Measurements from ENCODE around the gene PPP1R14C.

PPP1R14C gene

GRCh38 chr6:150156460-150156859 is 13.6 kb downstream of the PPP1R14C start:
- Histone ChIP-seq H2AFZ (ENCODE audit: low read depth, low read length) (no peak overlapping the region), H3K14ac (ENCODE audit: low read length in 2 of 2) (no peak overlapping the region), H3K23ac (ENCODE audit: low read length in 2 of 2) (no peak overlapping the region), H2BK5ac (ENCODE audit: low read depth, low read length, poor library complexity, severe bottlenecking) (no peak overlapping the region), H3K36me3 (ENCODE audit: control insufficient read depth in 1 of 2, insufficient read depth in 2 of 2, low read depth in 1 of 2, low read length in 2 of 2) (no peaks in the 10 kb centered on the region), H3K9me3 (ENCODE audit: control insufficient read depth, low read length) (no peaks in the 10 kb centered on the region), H2BK12ac (ENCODE audit: low read length in 2 of 2) (no peak overlapping the region), H3K18ac (ENCODE audit: low read depth in 1 of 2, low read length in 2 of 2) (no peak overlapping the region), H4K91ac (ENCODE audit: low read length) (no peak overlapping the region), H3K4ac (ENCODE audit: low read depth in 1 of 2, low read length in 2 of 2) (no peak overlapping the region), H3K4me2 (ENCODE audit: low read length, poor library complexity, severe bottlenecking) (no peak overlapping the region), H2BK15ac (ENCODE audit: low read depth, poor library complexity, severe bottlenecking) (no peak overlapping the region), H3K4me1 (ENCODE audit: control insufficient read depth, insufficient read depth, low read depth, low read length) (no peaks in the 10 kb centered on the region), H3K27ac (ENCODE audit: low read length, poor library complexity, severe bottlenecking) (no peak overlapping the region), H2AK5ac (ENCODE audit: low read length, severe bottlenecking) (no peak overlapping the region), H3K79me1 (replicated peaks; ENCODE audit: low read length, poor library complexity, severe bottlenecking) (peaks cover 4% of the 10 kb centered on the region), H3K27me3 (ENCODE audit: control insufficient read depth in 1 of 2, insufficient read depth in 1 of 2, low read length in 2 of 2) (peaks cover 0 to 11% of the 10 kb centered on the region in 2 experiments), H3K4me3 (ENCODE audit: insufficient read depth in 1 of 2, low read depth in 1 of 2, low read length in 2 of 2) (no peak overlapping the region), H2BK120ac (ENCODE audit: low read depth, low read length) (no peak overlapping the region), H3K9ac (ENCODE audit: low read length) (no peak overlapping the region), H4K8ac (ENCODE audit: low read length) (no peak overlapping the region)
- no peak for DNase-seq
- WGBS = no CpG with 5 or more reads among the region's 3 CpGs

GRCh38 chr6:150157081-150157480 is 14.2 kb downstream of the PPP1R14C start:
- no peak overlapping the region for H2BK120ac ChIP-seq (ENCODE audit: low read depth, low read length)
- peaks cover 0 to 9% of the 10 kb centered on the region in 2 experiments for H3K27me3 ChIP-seq (ENCODE audit: control insufficient read depth in 1 of 2, insufficient read depth in 1 of 2, low read length in 2 of 2)
- no peak overlapping the region for H3K9ac ChIP-seq (ENCODE audit: low read length)
- no peaks in the 10 kb centered on the region for H3K9me3 ChIP-seq (ENCODE audit: control insufficient read depth, low read length)
- no peak for DNase-seq
- H3K4ac ChIP-seq (ENCODE audit: low read depth in 1 of 2, low read length in 2 of 2) = no peak overlapping the region
- no peaks in the 10 kb centered on the region for H3K36me3 ChIP-seq (ENCODE audit: control insufficient read depth in 1 of 2, insufficient read depth in 2 of 2, low read depth in 1 of 2, low read length in 2 of 2)
- H3K4me3 ChIP-seq (ENCODE audit: insufficient read depth in 1 of 2, low read depth in 1 of 2, low read length in 2 of 2) = no peak overlapping the region
- no CpG with 5 or more reads among the region's 1 CpG for WGBS
- no peak overlapping the region for H2BK5ac ChIP-seq (ENCODE audit: low read depth, low read length, poor library complexity, severe bottlenecking)
- no peaks in the 10 kb centered on the region for H3K4me1 ChIP-seq (ENCODE audit: control insufficient read depth, insufficient read depth, low read depth, low read length)
- H2AFZ ChIP-seq (ENCODE audit: low read depth, low read length) = no peak overlapping the region
- H2AK5ac ChIP-seq (ENCODE audit: low read length, severe bottlenecking) = no peak overlapping the region
- no peak overlapping the region for H2BK12ac ChIP-seq (ENCODE audit: low read length in 2 of 2)
- H4K8ac ChIP-seq (ENCODE audit: low read length) = no peak overlapping the region
- H3K79me1 ChIP-seq (replicated peaks; ENCODE audit: low read length, poor library complexity, severe bottlenecking) = peaks cover 4% of the 10 kb centered on the region
- H3K23ac ChIP-seq (ENCODE audit: low read length in 2 of 2) = no peak overlapping the region
- no peak overlapping the region for H2BK15ac ChIP-seq (ENCODE audit: low read depth, poor library complexity, severe bottlenecking)
- no peak overlapping the region for H4K91ac ChIP-seq (ENCODE audit: low read length)
- no peak overlapping the region for H3K4me2 ChIP-seq (ENCODE audit: low read length, poor library complexity, severe bottlenecking)
- no peak overlapping the region for H3K18ac ChIP-seq (ENCODE audit: low read depth in 1 of 2, low read length in 2 of 2)
- no peak overlapping the region for H3K14ac ChIP-seq (ENCODE audit: low read length in 2 of 2)
- H3K27ac ChIP-seq (ENCODE audit: low read length, poor library complexity, severe bottlenecking) = no peak overlapping the region

- Histone ChIP-seq H2BK12ac (ENCODE audit: low read length in 2 of 2) (no peak overlapping the region), H3K4ac (ENCODE audit: low read depth in 1 of 2, low read length in 2 of 2) (no peak overlapping the region), H3K4me1 (ENCODE audit: control insufficient read depth, insufficient read depth, low read depth, low read length) (no peaks in the 10 kb centered on the region), H3K18ac (ENCODE audit: low read depth in 1 of 2, low read length in 2 of 2) (no peak overlapping the region), H3K4me3 (ENCODE audit: insufficient read depth in 1 of 2, low read depth in 1 of 2, low read length in 2 of 2) (no peak overlapping the region), H4K8ac (ENCODE audit: low read length) (no peak overlapping the region), H4K91ac (ENCODE audit: low read length) (no peak overlapping the region), H3K9ac (ENCODE audit: low read length) (no peak overlapping the region), H2BK15ac (ENCODE audit: low read depth, poor library complexity, severe bottlenecking) (no peak overlapping the region), H3K9me3 (ENCODE audit: control insufficient read depth, low read length) (no peaks in the 10 kb centered on the region), H3K27ac (ENCODE audit: low read length, poor library complexity, severe bottlenecking) (no peak overlapping the region), H2AK5ac (ENCODE audit: low read length, severe bottlenecking) (no peak overlapping the region), H3K14ac (ENCODE audit: low read length in 2 of 2) (no peak overlapping the region), H3K27me3 (ENCODE audit: control insufficient read depth in 1 of 2, insufficient read depth in 1 of 2, low read length in 2 of 2) (peaks cover 0 to 3% of the 10 kb centered on the region in 2 experiments), H3K4me2 (ENCODE audit: low read length, poor library complexity, severe bottlenecking) (no peak overlapping the region), H3K36me3 (ENCODE audit: control insufficient read depth in 1 of 2, insufficient read depth in 2 of 2, low read depth in 1 of 2, low read length in 2 of 2) (no peaks in the 10 kb centered on the region), H2BK5ac (ENCODE audit: low read depth, low read length, poor library complexity, severe bottlenecking) (no peak overlapping the region), H3K79me1 (replicated peaks; ENCODE audit: low read length, poor library complexity, severe bottlenecking) (peaks cover 5% of the 10 kb centered on the region), H2BK120ac (ENCODE audit: low read depth, low read length) (no peak overlapping the region), H2AFZ (ENCODE audit: low read depth, low read length) (no peak overlapping the region), H3K23ac (ENCODE audit: low read length in 2 of 2) (no peak overlapping the region)
- DNase-seq = no peak
- WGBS = 80% methylated on average over 4 of the region's 4 CpGs
Observed at GRCh38 chr6:150159757-150160156, 16.9 kb downstream of the PPP1R14C start.

GRCh38 chr6:150163970-150164369 is 21.1 kb downstream of the PPP1R14C start:
- Histone ChIP-seq H3K27me3 (ENCODE audit: control insufficient read depth in 1 of 2, insufficient read depth in 1 of 2, low read length in 2 of 2) (no peaks in the 10 kb centered on the region), H2BK15ac (ENCODE audit: low read depth, poor library complexity, severe bottlenecking) (no peak overlapping the region), H3K4me3 (ENCODE audit: insufficient read depth in 1 of 2, low read depth in 1 of 2, low read length in 2 of 2) (no peak overlapping the region), H2BK12ac (ENCODE audit: low read length in 2 of 2) (no peak overlapping the region), H3K4ac (ENCODE audit: low read depth in 1 of 2, low read length in 2 of 2) (no peak overlapping the region), H3K4me2 (ENCODE audit: low read length, poor library complexity, severe bottlenecking) (no peak overlapping the region), H4K8ac (ENCODE audit: low read length) (no peak overlapping the region), H3K27ac (ENCODE audit: low read length, poor library complexity, severe bottlenecking) (no peak overlapping the region), H3K14ac (ENCODE audit: low read length in 2 of 2) (no peak overlapping the region), H3K9me3 (ENCODE audit: control insufficient read depth, low read length) (no peaks in the 10 kb centered on the region), H3K23ac (ENCODE audit: low read length in 2 of 2) (no peak overlapping the region), H3K36me3 (ENCODE audit: control insufficient read depth in 1 of 2, insufficient read depth in 2 of 2, low read depth in 1 of 2, low read length in 2 of 2) (no peaks in the 10 kb centered on the region), H2AFZ (ENCODE audit: low read depth, low read length) (no peak overlapping the region), H2BK120ac (ENCODE audit: low read depth, low read length) (no peak overlapping the region), H2AK5ac (ENCODE audit: low read length, severe bottlenecking) (no peak overlapping the region), H2BK5ac (ENCODE audit: low read depth, low read length, poor library complexity, severe bottlenecking) (no peak overlapping the region), H4K91ac (ENCODE audit: low read length) (no peak overlapping the region), H3K4me1 (ENCODE audit: control insufficient read depth, insufficient read depth, low read depth, low read length) (peaks cover 2% of the 10 kb centered on the region), H3K79me1 (replicated peaks; ENCODE audit: low read length, poor library complexity, severe bottlenecking) (peaks cover 3% of the 10 kb centered on the region), H3K18ac (ENCODE audit: low read depth in 1 of 2, low read length in 2 of 2) (no peak overlapping the region), H3K9ac (ENCODE audit: low read length) (no peak overlapping the region)
- 100% methylated on average over 1 of the region's 3 CpGs for WGBS
- DNase-seq = no peak
